Cardiac muscle cell (in vitro differentiated cells and primary cell): ENCODE data around the gene LAMC1. TPM values are rescaled to one million over a fixed set of nuclear protein-coding genes. Genes with fewer than 3 reads are reported as not detected.

Experiments used
- DNase-seq, 2 donors: peaks; one replicate each; pipeline versions ENCODE4 v3.0.0 to v3.0.0-alpha.2; 2010 to 2017; ENCODE audit warnings: low read depth in 1 of 2, low spot score in 1 of 2
- H3K27ac ChIP-seq: fragments of 200-600 bp; sonication (generic); 2 replicates; pipeline ENCODE4 v1.5.1; 2016
- H3K27me3 ChIP-seq: fragments of 200-600 bp; sonication (generic); 2 replicates; pipeline ENCODE4 v1.6.0; 2016; ENCODE audit warnings: control low read depth
- H3K36me3 ChIP-seq: fragments of 200-600 bp; sonication (generic); 2 replicates; pipeline ENCODE4 v1.5.1; 2016; ENCODE audit warnings: control low read depth
- H3K4me1 ChIP-seq: fragments of 200-600 bp; sonication (generic); 2 replicates; pipeline ENCODE4 v1.8.1; 2017; ENCODE audit warnings: low read depth, mild to moderate bottlenecking, mixed run types
- H3K4me3 ChIP-seq: fragments of 200-600 bp; sonication (generic); 2 replicates; pipeline ENCODE4 v1.5.1; 2016; ENCODE audit warnings: mild to moderate bottlenecking
- H3K9me3 ChIP-seq: fragments of 200-600 bp; sonication (generic); 2 replicates; pipeline ENCODE4 v1.5.1; 2017; ENCODE audit warnings: low read depth, mild to moderate bottlenecking, control low read depth
- CTCF ChIP-seq: IDR thresholded peaks from 2 replicates; pipeline ENCODE4 v1.5.1; 2012; ENCODE audit warnings: low read depth, mild to moderate bottlenecking, low read length
- polyA plus RNA-seq: library from polyadenylated mRNA; unstranded; fragments of >200 nt; fragmentation: Nextera tagmentation; extraction: Ambion mirVana; gene quantifications from 2 replicates; pipeline ENCODE4 v1.2.1, GENCODE V29; 2016
- total RNA-seq: library from RNA; depleted of rRNA; stranded (reverse); fragments of >200 nt; gene quantifications from 2 replicates; pipeline ENCODE4 v1.2.3, GENCODE V29; 2016

Gene LAMC1
- total and polyA plus RNA-seq, 2 experiments from 2014 or later: 66.4 to 329 TPM

DNA sequence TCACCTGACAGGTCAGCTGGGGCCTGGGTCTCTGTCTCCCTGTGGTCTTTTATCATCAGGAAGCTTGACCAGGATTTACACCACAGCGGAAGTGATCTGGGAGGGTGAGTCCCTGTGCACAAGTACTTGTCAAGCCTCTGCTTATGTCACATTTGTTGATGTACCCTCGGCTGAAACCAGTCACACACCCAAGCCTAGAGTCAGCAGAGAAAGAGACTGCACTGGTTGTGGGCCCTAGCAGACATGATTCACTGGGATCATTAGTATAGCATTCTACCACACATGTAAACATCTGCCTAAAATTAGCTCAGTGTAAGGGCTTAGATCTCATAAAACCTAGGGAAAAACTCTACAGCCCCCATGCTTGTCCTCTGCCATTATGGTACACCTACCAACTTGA is 83.5 kb downstream of the LAMC1 start:
- DNase-seq: no peak
- TF ChIP-seq CTCF: no peak
- no peak overlapping the region for H3K4me3 ChIP-seq
- peaks cover 11% of the 10 kb centered on the region for H3K36me3 ChIP-seq
- peak overlapping the region; percentile 51 for H3K27ac ChIP-seq
- H3K9me3 ChIP-seq: no peaks in the 10 kb centered on the region
- no peaks in the 10 kb centered on the region for H3K27me3 ChIP-seq
- H3K4me1 ChIP-seq: peaks cover 33% of the 10 kb centered on the region

GRCh38 chr1:183110326-183110880 is 87.2 kb downstream of the LAMC1 start:
- H3K27ac ChIP-seq: no peak overlapping the region
- H3K4me3 ChIP-seq: no peak overlapping the region
- no peak for DNase-seq
- no peaks in the 10 kb centered on the region for H3K9me3 ChIP-seq
- no peaks in the 10 kb centered on the region for H3K36me3 ChIP-seq
- TF ChIP-seq CTCF: no peak
- H3K27me3 ChIP-seq: no peaks in the 10 kb centered on the region
- H3K4me1 ChIP-seq: peaks cover 23% of the 10 kb centered on the region

DNA sequence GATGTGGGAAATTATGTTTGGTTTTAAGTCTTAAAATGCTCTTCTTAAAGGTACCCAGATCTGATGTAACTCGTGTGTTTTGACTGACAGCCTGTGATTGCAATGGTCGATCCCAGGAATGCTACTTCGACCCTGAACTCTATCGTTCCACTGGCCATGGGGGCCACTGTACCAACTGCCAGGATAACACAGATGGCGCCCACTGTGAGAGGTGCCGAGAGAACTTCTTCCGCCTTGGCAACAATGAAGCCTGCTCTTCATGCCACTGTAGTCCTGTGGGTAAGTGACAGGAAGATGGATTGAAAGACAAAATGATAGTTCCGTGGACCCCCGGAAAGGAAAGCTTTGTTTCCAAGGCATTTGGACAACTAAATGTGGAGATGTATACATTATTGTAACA is 91.2 kb downstream of the LAMC1 start:
- no peaks in the 10 kb centered on the region for H3K27me3 ChIP-seq
- H3K27ac ChIP-seq: no peak overlapping the region
- no peaks in the 10 kb centered on the region for H3K9me3 ChIP-seq
- DNase-seq: no peak
- TF ChIP-seq CTCF: no peak
- peaks cover 24% of the 10 kb centered on the region for H3K36me3 ChIP-seq
- H3K4me3 ChIP-seq: no peak overlapping the region
- peaks cover under 1% of the 10 kb centered on the region for H3K4me1 ChIP-seq

- peaks cover 28% of the 10 kb centered on the region for H3K36me3 ChIP-seq
- H3K27me3 ChIP-seq: no peaks in the 10 kb centered on the region
- no peak overlapping the region for H3K27ac ChIP-seq
- no peak for TF ChIP-seq CTCF
- H3K9me3 ChIP-seq: no peaks in the 10 kb centered on the region
- DNase-seq: no peak
- no peaks in the 10 kb centered on the region for H3K4me1 ChIP-seq
- H3K4me3 ChIP-seq: no peak overlapping the region
Measured at GRCh38 chr1:183116416-183116815, 93.2 kb downstream of the LAMC1 start.

GRCh38 chr1:183121609-183122008 is 98.4 kb downstream of the LAMC1 start:
- Histone ChIP-seq H3K4me3 (no peak overlapping the region), H3K36me3 (peaks cover 62% of the 10 kb centered on the region), H3K27ac (no peak overlapping the region), H3K27me3 (no peaks in the 10 kb centered on the region), H3K9me3 (no peaks in the 10 kb centered on the region), H3K4me1 (no peaks in the 10 kb centered on the region)
- no peak for DNase-seq
- TF ChIP-seq CTCF: no peak

- Histone ChIP-seq H3K36me3 (peaks cover 59% of the 10 kb centered on the region), H3K4me1 (no peaks in the 10 kb centered on the region), H3K27ac (no peak overlapping the region), H3K4me3 (no peak overlapping the region), H3K27me3 (no peaks in the 10 kb centered on the region), H3K9me3 (no peaks in the 10 kb centered on the region)
- TF ChIP-seq CTCF: no peak
- DNase-seq: no peak
Measured at GRCh38 chr1:183124259-183124658, 101.0 kb downstream of the LAMC1 start.
